Measurements from ENCODE around the gene EBF4. TPM values are rescaled to one million over a fixed set of nuclear protein-coding genes. Genes with fewer than 3 reads are reported as not detected.

Gene EBF4
- polyA plus RNA-seq, 3 donors, result 0.12 TPM; not detected in 2

- H3K4me1 Mint-ChIP-seq, result no peaks in the 10 kb centered on the region
- H3K4me3 ChIP-seq (replicated peaks in 1 of 3; ENCODE audit: low read depth in 2 of 3, low read length in 3 of 3), result no peak overlapping the region
- H3K36me3 ChIP-seq (replicated peaks in 1 of 2; ENCODE audit: control insufficient read depth in 1 of 2, insufficient read depth in 2 of 2, low read length in 2 of 2), result no peaks in the 10 kb centered on the region
- H3K9me3 Mint-ChIP-seq, result peaks cover 0 to 9% (median 6%) of the 10 kb centered on the region in 7 donors
- no peak overlapping the region for H3K9ac ChIP-seq (ENCODE audit: insufficient read depth, low read length, poor library complexity, severe bottlenecking)
- TF ChIP-seq CTCF (IDR thresholded peaks at IDR 0.05), result no peak
- no peaks in the 10 kb centered on the region for H3K4me1 ChIP-seq (ENCODE audit: control insufficient read depth in 1 of 2, insufficient read depth in 2 of 2, low read length in 2 of 2)
- peaks cover 0 to 4% of the 10 kb centered on the region in 2 donors for H3K27me3 ChIP-seq (ENCODE audit: control insufficient read depth in 2 of 2, insufficient read depth in 2 of 2, low read length in 2 of 2)
- no peak overlapping the region for H3K27ac Mint-ChIP-seq
- no peak overlapping the region for H3K4me3 Mint-ChIP-seq
- no peak overlapping the region for H2AFZ ChIP-seq (ENCODE audit: insufficient read depth, low read depth, low read length, poor library complexity, severe bottlenecking)
- no peaks in the 10 kb centered on the region for H3K36me3 Mint-ChIP-seq
- no peaks in the 10 kb centered on the region for H4K20me1 ChIP-seq (ENCODE audit: insufficient read depth, low read length)
- intact Hi-C loops (cut with micrococcal nuclease), result no loop called here
- DNase-seq, result no peak
- H3K79me2 ChIP-seq (ENCODE audit: insufficient read depth, low read length), result no peaks in the 10 kb centered on the region
- no peak overlapping the region for H3K4me2 ChIP-seq (replicated peaks; ENCODE audit: extremely low read depth, low read length, poor library complexity, severe bottlenecking)
- H3K9me3 ChIP-seq (replicated peaks in 1 of 2; ENCODE audit: control insufficient read depth in 1 of 2, insufficient read depth in 1 of 2, low read length in 2 of 2), result peaks cover 0 to 4% of the 10 kb centered on the region in 2 donors
- H3K27me3 Mint-ChIP-seq (ENCODE audit: low read depth in 3 of 3), result peaks cover 3 to 18% (median 18%) of the 10 kb centered on the region in 3 donors
- no peak overlapping the region for H3K27ac ChIP-seq (ENCODE audit: low read depth in 1 of 2, low read length in 2 of 2)
- WGBS (ENCODE audit: insufficient coverage), result 80% methylated on average over 8 of the region's 12 CpGs
Observed at GRCh38 chr20:2707353-2708072, 14.9 kb downstream of the EBF4 start.

GRCh38 chr20:2708073-2708415 is 15.5 kb downstream of the EBF4 start:
- H3K27ac ChIP-seq (ENCODE audit: low read depth in 1 of 2, low read length in 2 of 2), result no peak overlapping the region
- Mint-ChIP-seq H3K36me3 (no peaks in the 10 kb centered on the region), H3K27me3 (ENCODE audit: low read depth in 3 of 3) (peaks cover 3 to 18% (median 17%) of the 10 kb centered on the region in 3 donors), H3K4me1 (no peaks in the 10 kb centered on the region), H3K4me3 (no peak overlapping the region), H3K27ac (no peak overlapping the region), H3K9me3 (peaks cover 0 to 9% (median 6%) of the 10 kb centered on the region in 7 donors)
- H3K36me3 ChIP-seq (replicated peaks in 1 of 2; ENCODE audit: control insufficient read depth in 1 of 2, insufficient read depth in 2 of 2, low read length in 2 of 2), result no peaks in the 10 kb centered on the region
- H3K9ac ChIP-seq (ENCODE audit: insufficient read depth, low read length, poor library complexity, severe bottlenecking), result no peak overlapping the region
- H3K9me3 ChIP-seq (replicated peaks in 1 of 2; ENCODE audit: control insufficient read depth in 1 of 2, insufficient read depth in 1 of 2, low read length in 2 of 2), result peaks cover 0 to 4% of the 10 kb centered on the region in 2 donors
- no peaks in the 10 kb centered on the region for H4K20me1 ChIP-seq (ENCODE audit: insufficient read depth, low read length)
- no peaks in the 10 kb centered on the region for H3K4me1 ChIP-seq (ENCODE audit: control insufficient read depth in 1 of 2, insufficient read depth in 2 of 2, low read length in 2 of 2)
- H3K79me2 ChIP-seq (ENCODE audit: insufficient read depth, low read length), result no peaks in the 10 kb centered on the region
- intact Hi-C loops (cut with micrococcal nuclease), result no loop called here
- no peak overlapping the region for H2AFZ ChIP-seq (ENCODE audit: insufficient read depth, low read depth, low read length, poor library complexity, severe bottlenecking)
- no peak overlapping the region for H3K4me3 ChIP-seq (replicated peaks in 1 of 3; ENCODE audit: low read depth in 2 of 3, low read length in 3 of 3)
- WGBS (ENCODE audit: insufficient coverage), result 100% methylated on average over 1 of the region's 5 CpGs
- H3K4me2 ChIP-seq (replicated peaks; ENCODE audit: extremely low read depth, low read length, poor library complexity, severe bottlenecking), result no peak overlapping the region
- DNase-seq, result no peak
- peaks cover 0 to 4% of the 10 kb centered on the region in 2 donors for H3K27me3 ChIP-seq (ENCODE audit: control insufficient read depth in 2 of 2, insufficient read depth in 2 of 2, low read length in 2 of 2)
- TF ChIP-seq CTCF (IDR thresholded peaks at IDR 0.05), result no peak
